ENCODE data around the gene CCDC85C.
A peak's percentile ranks its signal among the peaks of the same experiment; 100 is the strongest.

Gene CCDC85C

GRCh38 chr14:99601361-99601831, 2.6 kb downstream of the CCDC85C start:
- DNase-seq (ENCODE audit: insufficient read length, low spot score) (no peak), FAIRE-seq (no peak)
- TF ChIP-seq SPI1 (IDR thresholded peaks at IDR 0.05; ENCODE audit: low read depth, low read length) (no peak), PAX5 (IDR thresholded peaks at IDR 0.05; ENCODE audit: insufficient read depth, low read length, severe bottlenecking) (no peak), POU2F2 (IDR thresholded peaks at IDR 0.05; ENCODE audit: low read depth, low read length) (no peak), POLR2AphosphoS5 (IDR thresholded peaks at IDR 0.05; ENCODE audit: low read depth, low read length) (no peak), POLR2A (IDR thresholded peaks at IDR 0.05; ENCODE audit: low read depth, low read length) (no peak), TAF1 (IDR thresholded peaks at IDR 0.05; ENCODE audit: low read depth, low read length) (no peak)

GRCh38 chr14:99600232-99600888, 3.6 kb downstream of the CCDC85C start:
- no peak for FAIRE-seq
- DNase-seq (ENCODE audit: insufficient read length, low spot score) = no peak
- TF ChIP-seq TAF1 (IDR thresholded peaks at IDR 0.05; ENCODE audit: low read depth, low read length) (no peak), POLR2AphosphoS5 (IDR thresholded peaks at IDR 0.05; ENCODE audit: low read depth, low read length) (no peak), POLR2A (IDR thresholded peaks at IDR 0.05; ENCODE audit: low read depth, low read length) (no peak), POU2F2 (IDR thresholded peaks at IDR 0.05; ENCODE audit: low read depth, low read length) (no peak), PAX5 (IDR thresholded peaks at IDR 0.05; ENCODE audit: insufficient read depth, low read length, severe bottlenecking) (no peak), SPI1 (IDR thresholded peaks at IDR 0.05; ENCODE audit: low read depth, low read length) (no peak)

GRCh38 chr14:99599393-99599792, 4.6 kb downstream of the CCDC85C start:
- no peak for DNase-seq (ENCODE audit: insufficient read length, low spot score)
- no peak for TF ChIP-seq POLR2AphosphoS5 (IDR thresholded peaks at IDR 0.05; ENCODE audit: low read depth, low read length)
- no peak for TF ChIP-seq POLR2A (IDR thresholded peaks at IDR 0.05; ENCODE audit: low read depth, low read length)
- no peak for TF ChIP-seq POU2F2 (IDR thresholded peaks at IDR 0.05; ENCODE audit: low read depth, low read length)
- no peak for TF ChIP-seq SPI1 (IDR thresholded peaks at IDR 0.05; ENCODE audit: low read depth, low read length)
- TF ChIP-seq PAX5 (IDR thresholded peaks at IDR 0.05; ENCODE audit: insufficient read depth, low read length, severe bottlenecking) = no peak
- no peak for TF ChIP-seq TAF1 (IDR thresholded peaks at IDR 0.05; ENCODE audit: low read depth, low read length)
- FAIRE-seq = no peak

GRCh38 chr14:99598774-99599173, 5.2 kb downstream of the CCDC85C start:
- DNase-seq (ENCODE audit: insufficient read length, low spot score) = no peak
- FAIRE-seq = no peak
- TF ChIP-seq SPI1 (IDR thresholded peaks at IDR 0.05; ENCODE audit: low read depth, low read length) = no peak
- no peak for TF ChIP-seq POU2F2 (IDR thresholded peaks at IDR 0.05; ENCODE audit: low read depth, low read length)
- no peak for TF ChIP-seq POLR2AphosphoS5 (IDR thresholded peaks at IDR 0.05; ENCODE audit: low read depth, low read length)
- no peak for TF ChIP-seq TAF1 (IDR thresholded peaks at IDR 0.05; ENCODE audit: low read depth, low read length)
- TF ChIP-seq PAX5 (IDR thresholded peaks at IDR 0.05; ENCODE audit: insufficient read depth, low read length, severe bottlenecking) = no peak
- no peak for TF ChIP-seq POLR2A (IDR thresholded peaks at IDR 0.05; ENCODE audit: low read depth, low read length)

- no peak for DNase-seq (ENCODE audit: insufficient read length, low spot score)
- no peak for FAIRE-seq
- TF ChIP-seq POU2F2 (IDR thresholded peaks at IDR 0.05; ENCODE audit: low read depth, low read length) (no peak), POLR2AphosphoS5 (IDR thresholded peaks at IDR 0.05; ENCODE audit: low read depth, low read length) (no peak), TAF1 (IDR thresholded peaks at IDR 0.05; ENCODE audit: low read depth, low read length) (no peak), PAX5 (IDR thresholded peaks at IDR 0.05; ENCODE audit: insufficient read depth, low read length, severe bottlenecking) (no peak), SPI1 (IDR thresholded peaks at IDR 0.05; ENCODE audit: low read depth, low read length) (no peak), POLR2A (IDR thresholded peaks at IDR 0.05; ENCODE audit: low read depth, low read length) (no peak)
Measured at GRCh38 chr14:99597911-99598600, 6.0 kb downstream of the CCDC85C start.

GRCh38 chr14:99596772-99597171, 7.2 kb downstream of the CCDC85C start:
- no peak for FAIRE-seq

GRCh38 chr14:99596071-99596627, 7.9 kb downstream of the CCDC85C start:
- DNase-seq (ENCODE audit: insufficient read length, low spot score) (no peak), FAIRE-seq (no peak)
- TF ChIP-seq POLR2A (IDR thresholded peaks at IDR 0.05; ENCODE audit: low read depth, low read length) (no peak), POU2F2 (IDR thresholded peaks at IDR 0.05; ENCODE audit: low read depth, low read length) (no peak), PAX5 (IDR thresholded peaks at IDR 0.05; ENCODE audit: insufficient read depth, low read length, severe bottlenecking) (no peak), SPI1 (IDR thresholded peaks at IDR 0.05; ENCODE audit: low read depth, low read length) (no peak), POLR2AphosphoS5 (IDR thresholded peaks at IDR 0.05; ENCODE audit: low read depth, low read length) (no peak)

More at GRCh38 chr14:99596772-99597171, 7.2 kb downstream of the CCDC85C start:
- no peak for DNase-seq (ENCODE audit: insufficient read length, low spot score)
- TF ChIP-seq PAX5 (IDR thresholded peaks at IDR 0.05; ENCODE audit: insufficient read depth, low read length, severe bottlenecking) (no peak), POU2F2 (IDR thresholded peaks at IDR 0.05; ENCODE audit: low read depth, low read length) (no peak), TAF1 (IDR thresholded peaks at IDR 0.05; ENCODE audit: low read depth, low read length) (no peak), POLR2A (IDR thresholded peaks at IDR 0.05; ENCODE audit: low read depth, low read length) (no peak), POLR2AphosphoS5 (IDR thresholded peaks at IDR 0.05; ENCODE audit: low read depth, low read length) (no peak), SPI1 (IDR thresholded peaks at IDR 0.05; ENCODE audit: low read depth, low read length) (no peak)

- no peak for FAIRE-seq
- DNase-seq (ENCODE audit: insufficient read length, low spot score) = no peak
- TF ChIP-seq POLR2A (IDR thresholded peaks at IDR 0.05; ENCODE audit: low read depth, low read length) (no peak), POLR2AphosphoS5 (IDR thresholded peaks at IDR 0.05; ENCODE audit: low read depth, low read length) (no peak), TAF1 (IDR thresholded peaks at IDR 0.05; ENCODE audit: low read depth, low read length) (no peak), PAX5 (IDR thresholded peaks at IDR 0.05; ENCODE audit: insufficient read depth, low read length, severe bottlenecking) (no peak), SPI1 (IDR thresholded peaks at IDR 0.05; ENCODE audit: low read depth, low read length) (no peak), POU2F2 (IDR thresholded peaks at IDR 0.05; ENCODE audit: low read depth, low read length) (no peak)
Measured at GRCh38 chr14:99595524-99595923, 8.5 kb downstream of the CCDC85C start.

- TF ChIP-seq PAX5 (IDR thresholded peaks at IDR 0.05; ENCODE audit: insufficient read depth, low read length, severe bottlenecking) (no peak), POLR2AphosphoS5 (IDR thresholded peaks at IDR 0.05; ENCODE audit: low read depth, low read length) (no peak), TAF1 (IDR thresholded peaks at IDR 0.05; ENCODE audit: low read depth, low read length) (no peak), SPI1 (IDR thresholded peaks at IDR 0.05; ENCODE audit: low read depth, low read length) (no peak), POLR2A (IDR thresholded peaks at IDR 0.05; ENCODE audit: low read depth, low read length) (no peak), POU2F2 (IDR thresholded peaks at IDR 0.05; ENCODE audit: low read depth, low read length) (no peak)
- DNase-seq (ENCODE audit: insufficient read length, low spot score) (no peak), FAIRE-seq (peak; percentile 70)
Measured at GRCh38 chr14:99595034-99595433, 9.0 kb downstream of the CCDC85C start.

Measured in GM12891 (cell line).